Hepatocyte (in vitro differentiated cells): ENCODE data around the gene MSMB.

Experiments
- EZH2 ChIP-seq: fragments of 200-600 bp; sonication (generic); IDR thresholded peaks from 2 replicates; pipeline ENCODE4 v1.6.1; 2016; ENCODE audit warnings: antibody characterized with exemption, mild to moderate bottlenecking, borderline replicate concordance
- TF ChIP-seq, protein P1 (sequence below): fragments of 200-600 bp; sonication (generic); IDR thresholded peaks from 2 replicates; pipeline ENCODE4 v1.5.1; 2016; ENCODE audit warnings: antibody characterized with exemption, mild to moderate bottlenecking; ENCODE audit not compliant: poor library complexity

DNA sequence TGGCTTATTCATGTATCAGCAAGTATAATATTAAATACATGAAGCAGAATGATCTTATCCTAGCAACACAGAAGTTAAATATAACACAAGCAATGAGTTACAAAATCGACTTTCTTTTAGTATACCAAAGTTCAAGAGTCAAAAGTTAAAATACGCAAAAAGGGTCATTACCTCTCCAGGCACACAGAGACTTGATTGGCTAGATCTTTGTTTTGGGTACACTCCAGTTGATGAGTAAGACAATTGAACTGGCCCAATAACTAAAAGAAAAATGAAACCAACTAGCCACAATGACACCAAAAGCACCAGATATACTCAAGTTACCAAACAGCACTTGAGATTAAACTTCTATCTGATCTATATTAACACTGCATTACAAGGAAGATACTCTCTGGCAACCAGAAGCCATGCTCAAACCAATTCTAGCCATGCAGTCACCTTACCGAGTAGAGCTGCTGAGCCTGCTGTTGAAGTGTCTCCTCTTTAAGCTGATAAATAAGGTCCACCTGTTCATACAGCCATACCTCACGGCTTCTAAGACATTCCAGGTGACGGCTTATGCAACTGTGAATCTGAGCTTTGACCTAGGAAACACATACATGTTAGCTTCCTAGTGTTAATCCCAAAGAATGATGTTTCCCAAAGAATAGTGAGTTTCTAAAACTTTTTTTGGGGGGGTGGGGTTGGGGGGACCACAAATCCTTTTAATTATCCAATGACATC is 31.2 kb downstream of the MSMB start:
- TF ChIP-seq, protein P1, sequence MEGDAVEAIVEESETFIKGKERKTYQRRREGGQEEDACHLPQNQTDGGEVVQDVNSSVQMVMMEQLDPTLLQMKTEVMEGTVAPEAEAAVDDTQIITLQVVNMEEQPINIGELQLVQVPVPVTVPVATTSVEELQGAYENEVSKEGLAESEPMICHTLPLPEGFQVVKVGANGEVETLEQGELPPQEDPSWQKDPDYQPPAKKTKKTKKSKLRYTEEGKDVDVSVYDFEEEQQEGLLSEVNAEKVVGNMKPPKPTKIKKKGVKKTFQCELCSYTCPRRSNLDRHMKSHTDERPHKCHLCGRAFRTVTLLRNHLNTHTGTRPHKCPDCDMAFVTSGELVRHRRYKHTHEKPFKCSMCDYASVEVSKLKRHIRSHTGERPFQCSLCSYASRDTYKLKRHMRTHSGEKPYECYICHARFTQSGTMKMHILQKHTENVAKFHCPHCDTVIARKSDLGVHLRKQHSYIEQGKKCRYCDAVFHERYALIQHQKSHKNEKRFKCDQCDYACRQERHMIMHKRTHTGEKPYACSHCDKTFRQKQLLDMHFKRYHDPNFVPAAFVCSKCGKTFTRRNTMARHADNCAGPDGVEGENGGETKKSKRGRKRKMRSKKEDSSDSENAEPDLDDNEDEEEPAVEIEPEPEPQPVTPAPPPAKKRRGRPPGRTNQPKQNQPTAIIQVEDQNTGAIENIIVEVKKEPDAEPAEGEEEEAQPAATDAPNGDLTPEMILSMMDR = no peak
- TF ChIP-seq EZH2 = no peak
